Activated T-cell treated with anti-CD3 and anti-CD28 coated beads, Interleukin-2, amount 50 U/mL, for 4 hours (primary cell): Measurements from ENCODE around the gene SPPL2B. TPM values are rescaled to one million over a fixed set of nuclear protein-coding genes. Genes with fewer than 3 reads are reported as not detected.

Source experiments
- ATAC-seq, 2 donors: fragments of 200-7000 bp; cut with Tn5 transposase; one replicate each; pipeline ENCODE4 v1.10.0; 2021
- DNase-seq: peaks from one replicate; pipeline ENCODE4 v3.0.0-alpha.2; 2020
- H3K27me3 Mint-ChIP-seq: one replicate; pipeline ENCODE4 v1.8.0; 2021; ENCODE audit warnings: low read depth, mixed read lengths
- H3K36me3 Mint-ChIP-seq: one replicate; pipeline ENCODE4 v1.8.0; 2022; ENCODE audit warnings: mixed read lengths; ENCODE audit not compliant: insufficient read depth
- H3K4me1 Mint-ChIP-seq: one replicate; pipeline ENCODE4 v1.8.0; 2021; ENCODE audit warnings: low read depth, mixed read lengths
- H3K4me3 Mint-ChIP-seq: one replicate; pipeline ENCODE4 v1.8.0; 2021; ENCODE audit warnings: mild to moderate bottlenecking, moderate library complexity, mixed read lengths
- H3K9me3 Mint-ChIP-seq: one replicate; pipeline ENCODE4 v1.8.0; 2021; ENCODE audit warnings: mixed read lengths
- total RNA-seq, 3 donors: library from RNA; stranded (reverse); gene quantifications; one replicate each; pipeline ENCODE4 v1.2.1, GENCODE V29; 2021

Gene SPPL2B
- total RNA-seq, 3 donors from 2014 or later, result 42.1 to 45.3 (median 42.2) TPM

DNA sequence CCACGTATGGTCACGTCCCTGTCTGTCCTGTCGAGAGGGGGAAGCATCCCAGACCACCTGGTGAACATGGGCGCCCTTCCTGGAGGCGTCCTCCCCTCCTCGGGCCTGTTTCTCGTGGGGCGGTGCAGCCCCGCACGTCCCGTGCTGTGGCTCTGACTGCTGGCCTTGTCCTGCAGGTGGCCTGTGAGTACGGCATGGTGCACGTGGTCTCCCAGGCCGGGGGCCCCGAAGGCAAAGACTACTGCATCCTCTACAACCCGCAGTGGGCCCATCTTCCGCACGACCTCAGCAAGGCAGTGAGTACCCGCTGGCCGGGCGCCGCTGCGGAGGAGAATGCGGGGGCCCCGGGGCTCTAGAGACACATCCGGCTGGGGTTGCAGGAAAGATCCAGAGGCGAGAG, 5.9 kb downstream of the SPPL2B start:
- no peak for ATAC-seq
- Mint-ChIP-seq H3K4me1 (peaks cover 41% of the 10 kb centered on the region), H3K36me3 (peaks cover 9% of the 10 kb centered on the region), H3K27me3 (no peaks in the 10 kb centered on the region), H3K9me3 (no peaks in the 10 kb centered on the region), H3K4me3 (no peak overlapping the region)
- DNase-seq, result no peak

DNA sequence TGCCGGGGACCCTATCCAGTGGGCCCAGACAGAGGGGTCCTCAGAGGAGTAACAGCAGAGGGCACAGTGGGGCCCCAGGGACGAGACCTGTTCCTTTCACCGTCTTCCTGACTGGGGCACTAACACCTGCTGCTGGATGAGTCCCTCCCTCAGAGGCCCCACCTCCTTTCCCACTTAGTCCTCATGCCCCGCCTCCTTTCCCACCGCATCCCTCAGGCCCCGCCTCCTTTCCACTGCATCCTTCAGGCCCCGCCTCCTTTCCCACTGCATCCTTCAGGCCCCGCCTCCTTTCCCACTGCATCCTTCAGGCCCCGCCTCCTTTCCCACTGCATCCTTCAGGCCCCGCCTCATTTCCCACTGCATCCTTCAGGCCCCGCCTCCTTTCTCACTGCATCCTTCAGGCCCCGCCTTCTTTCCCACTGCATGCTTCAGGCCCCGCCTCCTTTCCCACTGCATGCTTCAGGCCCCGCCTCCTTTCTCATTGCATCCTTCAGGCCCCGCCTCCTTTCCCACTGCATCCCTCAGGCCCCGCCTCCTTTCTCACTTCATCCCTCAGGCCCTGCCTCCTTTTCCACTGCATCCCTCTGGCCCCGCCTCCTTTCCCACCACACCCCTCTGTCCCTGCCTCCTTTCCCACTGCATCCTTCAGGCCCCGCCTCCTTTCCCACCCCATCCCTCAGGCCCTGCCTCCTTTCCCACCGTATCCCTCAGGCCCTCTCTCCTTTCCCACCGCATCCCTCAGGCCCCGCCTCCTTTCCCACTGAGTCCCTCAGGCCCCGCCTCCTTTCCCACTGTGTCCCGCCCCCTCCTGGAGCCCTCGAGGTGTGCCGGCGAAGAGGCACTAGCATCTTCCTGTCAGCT, 6.7 kb downstream of the SPPL2B start:
- Mint-ChIP-seq H3K4me3 (no peak overlapping the region), H3K27me3 (no peaks in the 10 kb centered on the region), H3K9me3 (no peaks in the 10 kb centered on the region), H3K4me1 (peaks cover 35% of the 10 kb centered on the region), H3K36me3 (peaks cover 9% of the 10 kb centered on the region)
- ATAC-seq (no peak), DNase-seq (no peak)

DNA sequence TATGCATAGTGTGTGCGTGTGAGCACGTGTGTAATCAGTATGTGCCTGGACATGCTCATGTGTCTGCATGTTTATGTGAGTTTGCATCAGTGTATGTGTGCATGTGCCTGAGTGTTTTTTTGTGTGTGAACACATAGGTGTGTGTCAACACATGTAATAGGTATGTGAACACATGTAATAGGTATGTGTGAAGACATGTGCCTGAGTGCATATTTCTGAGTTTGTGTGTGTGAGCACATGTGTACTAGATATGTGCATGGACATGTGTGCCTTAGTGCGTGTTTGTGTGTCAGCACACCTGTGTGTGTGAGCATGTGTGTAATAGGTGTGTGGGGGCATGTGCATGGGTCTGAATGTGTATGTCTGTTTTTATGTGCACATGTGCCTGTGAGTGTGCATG, 7.4 kb downstream of the SPPL2B start:
- no peak for DNase-seq
- ATAC-seq, result no peak
- Mint-ChIP-seq H3K4me1 (peaks cover 30% of the 10 kb centered on the region), H3K36me3 (peaks cover 9% of the 10 kb centered on the region), H3K4me3 (no peak overlapping the region), H3K27me3 (no peaks in the 10 kb centered on the region), H3K9me3 (no peaks in the 10 kb centered on the region)

GRCh38 chr19:2336528-2337328, 8.2 kb downstream of the SPPL2B start:
- H3K4me1 Mint-ChIP-seq, result peaks cover 21% of the 10 kb centered on the region
- ATAC-seq (no peak), DNase-seq (no peak)
- H3K27me3 Mint-ChIP-seq, result no peaks in the 10 kb centered on the region
- peaks cover 9% of the 10 kb centered on the region for H3K36me3 Mint-ChIP-seq
- H3K9me3 Mint-ChIP-seq, result no peaks in the 10 kb centered on the region
- no peak overlapping the region for H3K4me3 Mint-ChIP-seq

DNA sequence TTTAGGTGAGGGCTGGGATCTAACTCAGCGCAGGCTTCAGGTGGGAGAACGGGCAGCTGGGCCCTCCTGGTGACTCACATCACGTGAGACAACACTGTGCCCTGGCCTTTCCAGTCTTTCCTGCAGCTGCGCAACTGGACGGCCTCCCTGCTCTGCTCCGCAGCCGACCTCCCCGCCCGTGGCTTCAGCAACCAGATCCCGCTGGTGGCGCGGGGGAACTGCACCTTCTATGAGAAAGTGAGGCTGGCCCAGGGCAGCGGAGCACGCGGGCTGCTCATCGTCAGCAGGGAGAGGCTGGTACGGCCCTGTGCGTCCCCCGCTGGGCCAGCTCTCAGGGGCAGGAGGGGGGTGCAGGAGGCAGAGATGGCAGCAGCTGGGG, 8.8 kb downstream of the SPPL2B start:
- no peaks in the 10 kb centered on the region for H3K9me3 Mint-ChIP-seq
- no peak overlapping the region for H3K4me3 Mint-ChIP-seq
- no peak for DNase-seq
- H3K4me1 Mint-ChIP-seq, result peaks cover 15% of the 10 kb centered on the region
- peak in 1 of 2 donors; percentile 35 for ATAC-seq
- H3K36me3 Mint-ChIP-seq, result peaks cover 9% of the 10 kb centered on the region
- no peaks in the 10 kb centered on the region for H3K27me3 Mint-ChIP-seq

- ATAC-seq, result no peak
- no peaks in the 10 kb centered on the region for H3K9me3 Mint-ChIP-seq
- H3K36me3 Mint-ChIP-seq, result peaks cover 9% of the 10 kb centered on the region
- no peak overlapping the region for H3K4me3 Mint-ChIP-seq
- peaks cover 12% of the 10 kb centered on the region for H3K4me1 Mint-ChIP-seq
- H3K27me3 Mint-ChIP-seq, result no peaks in the 10 kb centered on the region
- no peak for DNase-seq
These were observed 9.7 kb downstream of the SPPL2B start for GRCh38 chr19:2338055-2338615.

GRCh38 chr19:2338751-2339643, 10.5 kb downstream of the SPPL2B start:
- no peak overlapping the region for H3K4me3 Mint-ChIP-seq
- no peaks in the 10 kb centered on the region for H3K27me3 Mint-ChIP-seq

GRCh38 chr19:2339644-2340310, 11.3 kb downstream of the SPPL2B start:
- ATAC-seq, result no peak
- H3K4me1 Mint-ChIP-seq, result peaks cover 9% of the 10 kb centered on the region
- H3K36me3 Mint-ChIP-seq, result peaks cover 9% of the 10 kb centered on the region
- no peak overlapping the region for H3K4me3 Mint-ChIP-seq
- H3K9me3 Mint-ChIP-seq, result no peaks in the 10 kb centered on the region
- H3K27me3 Mint-ChIP-seq, result no peaks in the 10 kb centered on the region
- no peak for DNase-seq

More at GRCh38 chr19:2338751-2339643, 10.5 kb downstream of the SPPL2B start:
- peaks cover 9% of the 10 kb centered on the region for H3K4me1 Mint-ChIP-seq
- ATAC-seq, result no peak
- no peak for DNase-seq
- peaks cover 9% of the 10 kb centered on the region for H3K36me3 Mint-ChIP-seq
- H3K9me3 Mint-ChIP-seq, result no peaks in the 10 kb centered on the region

GRCh38 chr19:2340496-2341243, 12.2 kb downstream of the SPPL2B start:
- no peak overlapping the region for H3K4me3 Mint-ChIP-seq
- no peak for DNase-seq
- ATAC-seq, result no peak
- H3K36me3 Mint-ChIP-seq, result peaks cover 8% of the 10 kb centered on the region
- H3K9me3 Mint-ChIP-seq, result no peaks in the 10 kb centered on the region
- no peaks in the 10 kb centered on the region for H3K27me3 Mint-ChIP-seq
- peaks cover 8% of the 10 kb centered on the region for H3K4me1 Mint-ChIP-seq

DNA sequence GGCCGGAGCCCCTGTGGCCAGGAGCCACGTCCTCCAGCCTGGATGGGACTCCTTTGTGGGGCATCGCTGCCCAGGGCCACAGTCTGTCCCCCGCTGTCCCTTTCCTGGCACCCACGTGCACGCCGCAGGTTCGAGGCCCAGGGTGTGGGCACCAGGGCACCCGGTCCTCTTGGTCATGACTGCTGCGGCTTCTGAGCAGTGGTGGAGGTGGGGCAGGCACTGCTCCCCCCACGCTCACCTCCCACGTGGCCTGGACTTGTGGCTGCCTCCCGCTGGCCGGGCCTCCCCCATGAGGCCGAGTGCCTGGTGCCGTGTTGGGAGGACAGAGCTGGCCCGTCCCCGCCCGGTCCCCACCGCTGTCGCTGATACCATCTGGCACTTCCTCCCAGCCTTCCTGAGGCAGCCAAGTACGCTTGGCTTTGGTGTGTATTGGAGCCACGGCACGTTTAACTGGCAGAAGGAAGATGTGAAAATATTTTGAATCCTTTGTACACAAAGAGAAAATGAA, 12.8 kb downstream of the SPPL2B start:
- no peak for ATAC-seq
- H3K36me3 Mint-ChIP-seq, result peaks cover 2% of the 10 kb centered on the region
- DNase-seq, result no peak

DNA sequence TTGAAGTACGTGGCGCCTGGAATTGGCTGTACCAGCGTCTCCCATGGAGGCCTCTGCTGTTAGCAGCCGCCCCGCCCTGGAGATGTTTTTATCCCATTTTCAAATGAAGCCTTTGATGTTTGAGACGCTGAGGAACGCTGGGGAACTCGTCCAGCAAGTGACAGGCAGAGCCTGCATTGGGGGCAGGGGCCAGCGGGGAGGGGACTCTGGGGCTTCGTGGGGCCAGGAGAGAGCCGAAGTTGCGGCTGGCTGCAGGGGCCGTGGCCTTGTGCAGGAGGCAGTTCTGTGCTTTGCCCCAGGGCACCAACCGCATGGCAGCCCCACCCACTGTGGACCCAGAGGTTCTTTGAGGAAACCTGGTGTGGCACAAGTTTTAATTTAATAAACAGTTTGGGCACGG, 13.5 kb downstream of the SPPL2B start:
- H3K27me3 Mint-ChIP-seq, result no peaks in the 10 kb centered on the region
- H3K36me3 Mint-ChIP-seq, result peaks cover 2% of the 10 kb centered on the region
- no peak for ATAC-seq
- no peak overlapping the region for H3K4me3 Mint-ChIP-seq
- no peaks in the 10 kb centered on the region for H3K9me3 Mint-ChIP-seq
- no peak for DNase-seq
- H3K4me1 Mint-ChIP-seq, result no peaks in the 10 kb centered on the region

More for the DNA sequence above, 12.8 kb downstream of the SPPL2B start:
- Mint-ChIP-seq H3K4me3 (no peak overlapping the region), H3K27me3 (no peaks in the 10 kb centered on the region), H3K4me1 (peaks cover 2% of the 10 kb centered on the region), H3K9me3 (no peaks in the 10 kb centered on the region)

- no peak for ATAC-seq
- Mint-ChIP-seq H3K4me3 (no peak overlapping the region), H3K9me3 (no peaks in the 10 kb centered on the region), H3K4me1 (no peaks in the 10 kb centered on the region), H3K27me3 (no peaks in the 10 kb centered on the region), H3K36me3 (no peaks in the 10 kb centered on the region)
- no peak for DNase-seq
These were observed 14.3 kb downstream of the SPPL2B start for GRCh38 chr19:2342656-2343288.
